Measurements from ENCODE around the gene POT1. TPM values are rescaled to one million over a fixed set of nuclear protein-coding genes. Genes with fewer than 3 reads are reported as not detected.
A peak's percentile ranks its signal among the peaks of the same experiment; 100 is the strongest.

POT1 gene
- total and polyA plus RNA-seq, 2 of the 13 experiments (the other 11 are each of a cell fraction or from before 2014, with no cell fraction given) = 21.7 to 23.4 TPM

DNA sequence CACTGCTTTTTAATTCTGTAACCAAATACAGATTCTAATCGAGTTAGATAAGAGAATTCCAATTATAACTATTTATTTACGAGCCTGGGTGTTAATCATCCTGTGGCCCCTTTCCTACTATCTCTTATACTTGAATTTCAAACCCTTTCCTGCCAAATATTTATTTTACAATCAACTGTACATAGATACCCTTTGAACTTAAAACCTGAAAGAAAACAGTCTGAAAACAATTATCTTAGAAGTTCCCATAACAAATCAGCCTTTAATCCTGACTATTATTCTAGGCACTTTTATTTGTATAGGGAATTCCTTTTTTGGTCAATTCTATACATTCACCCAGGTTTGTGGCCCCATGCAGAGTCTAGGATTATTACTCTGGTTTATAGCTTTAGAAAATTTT is 153.5 kb downstream of the POT1 start (continued):
- TF ChIP-seq DZIP1 (CRISPR knock-in tag; IDR thresholded peaks at IDR 0.05) (no peak), GTF3A (CRISPR knock-in tag; conservative IDR thresholded peaks at IDR 0.05) (no peak), RXRB (CRISPR knock-in tag; IDR thresholded peaks at IDR 0.05; ENCODE audit: borderline replicate concordance) (peak; percentile 52; the same call in 1 of the 2 replicates), YY1 (IDR thresholded peaks at IDR 0.05; ENCODE audit: insufficient read depth, insufficient replicate concordance, low read depth, low read length) (no peak), ZGPAT (CRISPR knock-in tag; IDR thresholded peaks at IDR 0.05) (peak; percentile 51; the same call in 1 of the 2 replicates), PHB2 (IDR thresholded peaks at IDR 0.05; ENCODE audit: partially characterized antibody) (no peak), CHD4 (IDR thresholded peaks at IDR 0.05; ENCODE audit: borderline replicate concordance, low read length) (no peak), ZNF503 (CRISPR knock-in tag; IDR thresholded peaks at IDR 0.05) (peak; percentile 54; the same call in 1 of the 2 replicates), GATAD2A (CRISPR knock-in tag; IDR thresholded peaks at IDR 0.05) (peak; percentile 24; the same call in 1 of the 2 replicates), SALL2 (CRISPR knock-in tag; IDR thresholded peaks at IDR 0.05) (no peak), ZNF510 (CRISPR knock-in tag; IDR thresholded peaks at IDR 0.05; ENCODE audit: low read depth) (no peak), AHDC1 (CRISPR knock-in tag; IDR thresholded peaks at IDR 0.05; ENCODE audit: borderline replicate concordance) (peak; percentile 23; the same call in 1 of the 2 replicates), JUN (CRISPR knock-in tag; IDR thresholded peaks at IDR 0.05) (no peak), MXD4 (CRISPR knock-in tag; IDR thresholded peaks at IDR 0.05) (no peak)
- TF ChIP-seq, protein P1, sequence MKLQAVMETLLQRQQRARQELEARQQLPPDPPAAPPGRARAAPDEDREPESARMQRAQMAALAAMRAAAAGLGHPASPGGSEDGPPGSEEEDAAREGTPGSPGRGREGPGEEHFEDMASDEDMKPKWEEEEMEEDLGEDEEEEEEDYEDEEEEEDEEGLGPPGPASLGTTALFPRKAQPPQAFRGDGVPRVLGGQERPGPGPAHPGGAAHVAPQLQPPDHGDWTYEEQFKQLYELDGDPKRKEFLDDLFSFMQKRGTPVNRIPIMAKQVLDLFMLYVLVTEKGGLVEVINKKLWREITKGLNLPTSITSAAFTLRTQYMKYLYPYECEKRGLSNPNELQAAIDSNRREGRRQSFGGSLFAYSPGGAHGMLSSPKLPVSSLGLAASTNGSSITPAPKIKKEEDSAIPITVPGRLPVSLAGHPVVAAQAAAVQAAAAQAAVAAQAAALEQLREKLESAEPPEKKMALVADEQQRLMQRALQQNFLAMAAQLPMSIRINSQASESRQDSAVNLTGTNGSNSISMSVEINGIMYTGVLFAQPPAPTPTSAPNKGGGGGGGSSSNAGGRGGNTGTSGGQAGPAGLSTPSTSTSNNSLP (IDR thresholded peaks at IDR 0.05; ENCODE audit: low read depth, low read length) = peak; percentile 84

Measured in HepG2 (cell line).